ENCODE measurements around the gene RHBDL2. TPM values are rescaled to one million over a fixed set of nuclear protein-coding genes. Genes with fewer than 3 reads are reported as not detected.

Gene RHBDL2
- total and polyA plus RNA-seq, 4 donors: 0.14 to 0.28 (median 0.17) TPM; not detected in 1

GRCh38 chr1:38942664-38943428 lies 1.2 kb upstream of the RHBDL2 start (continued):
- TF ChIP-seq REST (IDR thresholded peaks at IDR 0.05): no peak

GRCh38 chr1:38941093-38941492 lies 537 bp downstream of the RHBDL2 start:
- Histone ChIP-seq H3K9ac (ENCODE audit: low read depth in 1 of 2, low read length in 2 of 2) (no peak overlapping the region), H3K9me3 (ENCODE audit: control insufficient read depth in 4 of 4, low read length in 3 of 4) (no peaks in the 10 kb centered on the region), H3K4me3 (ENCODE audit: low read depth in 1 of 3, low read length in 3 of 3) (peak overlapping the region in 1 of 3 donors; percentile 38), H3K36me3 (ENCODE audit: control insufficient read depth in 4 of 4, insufficient read depth in 3 of 4, low read depth in 1 of 4, low read length in 3 of 4) (no peaks in the 10 kb centered on the region), H3K27me3 (ENCODE audit: control insufficient read depth in 4 of 4, insufficient read depth in 4 of 4, low read length in 3 of 4) (no peaks in the 10 kb centered on the region), H3K27ac (ENCODE audit: low read depth in 1 of 2, low read length in 2 of 2) (no peak overlapping the region), H3K4me1 (ENCODE audit: control insufficient read depth in 4 of 4, insufficient read depth in 4 of 4, low read length in 3 of 4) (no peaks in the 10 kb centered on the region)
- TF ChIP-seq GABPA (IDR thresholded peaks at IDR 0.05 in 1 of 2, conservative IDR thresholded peaks at IDR 0.05 in 1 of 2) (no peak), ZBTB33 (IDR thresholded peaks at IDR 0.05) (no peak), SP1 (IDR thresholded peaks at IDR 0.05) (no peak), CTCF (IDR thresholded peaks at IDR 0.05; ENCODE audit: low read depth, low read length, missing input control) (no peak), HNF4A (conservative IDR thresholded peaks at IDR 0.05) (no peak), FOXA1 (IDR thresholded peaks at IDR 0.05) (no peak), RAD21 (IDR thresholded peaks at IDR 0.05) (no peak), FOXA2 (IDR thresholded peaks at IDR 0.05) (no peak), REST (IDR thresholded peaks at IDR 0.05) (no peak), HNF4G (IDR thresholded peaks at IDR 0.05) (no peak), EGR1 (IDR thresholded peaks at IDR 0.05; ENCODE audit: low read depth in 2 of 2) (no peak), MAX (IDR thresholded peaks at IDR 0.05) (no peak), YY1 (IDR thresholded peaks at IDR 0.05) (no peak), ATF3 (IDR thresholded peaks at IDR 0.05) (no peak)
- no peak for DNase-seq (ENCODE audit: low spot score)
- 53% methylated on average over 4 of the region's 4 CpGs for WGBS
